Sigmoid colon (tissue), 7 donors: ENCODE measurements around the gene SMIM29. TPM values are rescaled to one million over a fixed set of nuclear protein-coding genes. Genes with fewer than 3 reads are reported as not detected.

Experiments used
- DNase-seq: peaks from one replicate; pipeline ENCODE4 v3.0.0-alpha.2; 2019
- H3K27ac ChIP-seq, 4 donors: fragments of 200-600 bp; sonication (generic); one replicate each; pipeline ENCODE4 v1.5.1; 2016 to 2019; ENCODE audit warnings: mild to moderate bottlenecking in 1 of 4
- H3K27me3 ChIP-seq, 3 donors: fragments of 200-600 bp; sonication (generic); one replicate each; pipeline ENCODE4 v1.5.1; 2019; ENCODE audit warnings: mild to moderate bottlenecking in 1 of 3
- H3K36me3 ChIP-seq, 4 donors: fragments of 200-600 bp; sonication (generic); one replicate each; pipeline ENCODE4 v1.5.1; 2016 to 2019
- H3K4me1 ChIP-seq, 4 donors: fragments of 200-600 bp; sonication (generic); one replicate each; pipeline ENCODE4 v1.5.1; 2017 to 2019
- H3K4me3 ChIP-seq, 4 donors: fragments of 200-600 bp; sonication (generic); one replicate each; pipeline ENCODE4 v1.5.1; 2017 to 2019; ENCODE audit warnings: mild to moderate bottlenecking in 2 of 4, moderate library complexity in 1 of 4
- H3K9me3 ChIP-seq, 4 donors: fragments of 200-600 bp in 3 of 4; sonication (generic) in 3 of 4; one replicate each; pipeline versions ENCODE4 v1.5.1 to v1.6.1; 2013 to 2019
- EP300 ChIP-seq, 4 donors: sonication (generic); formaldehyde crosslinking; IDR thresholded peaks; one replicate each; pipeline ENCODE4 v1.6.1; 2017; ENCODE audit warnings: antibody characterized with exemption in 4 of 4
- POLR2A ChIP-seq, 2 donors: fragments of 450-650 bp; IDR thresholded peaks; one replicate each; pipeline ENCODE4 v1.6.1; 2016; ENCODE audit warnings: antibody characterized with exemption in 2 of 2, mild to moderate bottlenecking in 2 of 2, moderate library complexity in 2 of 2
- POLR2AphosphoS5 ChIP-seq, 4 donors: sonication (generic); formaldehyde crosslinking; IDR thresholded peaks; one replicate each; pipeline ENCODE4 v1.6.1; 2017; ENCODE audit warnings: antibody characterized with exemption in 4 of 4
- WGBS, 2 donors: extraction: QIAGEN DNeasy Blood & Tissue Kit; methylation state at CpG; one replicate each; pipeline ENCODE4 v1.1.7; 2013; 5-methylcytosine and 5-hydroxymethylcytosine counted together
- intact Hi-C: fragments of 100-400 bp; cut with DNase I; formaldehyde crosslinking; loops from one replicate; pipeline ENCODE4 v1.15.1; 2023
- polyA plus RNA-seq, 3 donors: library from polyadenylated mRNA; stranded (reverse); fragments of 200-250 nt; gene quantifications; one replicate each; pipeline ENCODE4 v1.2.3, GENCODE V29; 2013
- total RNA-seq, 4 donors: library from RNA; depleted of rRNA; stranded (reverse); fragments of >200 nt; gene quantifications; one replicate each; pipeline ENCODE4 v1.1.0, GENCODE V29; 2016
- TF ChIP-seq, protein P1 (sequence below), 4 experiments: fragments of 450-650 bp in 3 of 4; fragments of 200-600 bp in 1 of 4; IDR thresholded peaks; one replicate each; pipeline ENCODE4 v1.5.1; 2016 to 2019; ENCODE audit warnings: antibody characterized with exemption in 4 of 4, mild to moderate bottlenecking in 3 of 4, moderate library complexity in 2 of 4
- donor health status: healthy with polysubstance abuse.
- donor health status: Bipolar disorder and iron deficiency.
- donor health status: healthy.

SMIM29 gene
- total and polyA plus RNA-seq, 7 donors: 16.8 to 39.0 (median 23.7) TPM

DNA sequence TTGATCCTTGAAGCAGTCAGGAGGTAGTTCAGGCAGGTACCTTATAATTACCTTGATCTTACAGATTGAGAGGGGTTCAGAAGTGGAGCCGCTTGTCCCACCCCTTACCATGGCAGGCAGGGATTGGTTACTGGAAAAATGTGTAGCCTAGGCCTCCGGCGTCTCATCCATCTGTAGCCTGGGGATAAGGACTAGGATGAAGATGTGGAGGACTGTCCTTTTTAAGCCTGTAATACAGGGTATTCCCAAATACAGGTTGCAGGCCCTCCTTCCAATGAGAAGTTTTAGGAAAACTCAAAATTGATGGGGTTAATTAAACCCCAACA lies 9.3 kb downstream of the SMIM29 start:
- TF ChIP-seq POLR2AphosphoS5 (IDR thresholded peaks at IDR 0.05): no peak
- TF ChIP-seq, protein P1, sequence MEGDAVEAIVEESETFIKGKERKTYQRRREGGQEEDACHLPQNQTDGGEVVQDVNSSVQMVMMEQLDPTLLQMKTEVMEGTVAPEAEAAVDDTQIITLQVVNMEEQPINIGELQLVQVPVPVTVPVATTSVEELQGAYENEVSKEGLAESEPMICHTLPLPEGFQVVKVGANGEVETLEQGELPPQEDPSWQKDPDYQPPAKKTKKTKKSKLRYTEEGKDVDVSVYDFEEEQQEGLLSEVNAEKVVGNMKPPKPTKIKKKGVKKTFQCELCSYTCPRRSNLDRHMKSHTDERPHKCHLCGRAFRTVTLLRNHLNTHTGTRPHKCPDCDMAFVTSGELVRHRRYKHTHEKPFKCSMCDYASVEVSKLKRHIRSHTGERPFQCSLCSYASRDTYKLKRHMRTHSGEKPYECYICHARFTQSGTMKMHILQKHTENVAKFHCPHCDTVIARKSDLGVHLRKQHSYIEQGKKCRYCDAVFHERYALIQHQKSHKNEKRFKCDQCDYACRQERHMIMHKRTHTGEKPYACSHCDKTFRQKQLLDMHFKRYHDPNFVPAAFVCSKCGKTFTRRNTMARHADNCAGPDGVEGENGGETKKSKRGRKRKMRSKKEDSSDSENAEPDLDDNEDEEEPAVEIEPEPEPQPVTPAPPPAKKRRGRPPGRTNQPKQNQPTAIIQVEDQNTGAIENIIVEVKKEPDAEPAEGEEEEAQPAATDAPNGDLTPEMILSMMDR (IDR thresholded peaks at IDR 0.05): no peak
- no peak for TF ChIP-seq POLR2A (IDR thresholded peaks at IDR 0.05)
- no peak for TF ChIP-seq EP300 (IDR thresholded peaks at IDR 0.05)
- peaks cover 0 to 41% (median 27%) of the 10 kb centered on the region in 4 donors for H3K4me1 ChIP-seq
- no peaks in the 10 kb centered on the region for H3K27me3 ChIP-seq
- H3K9me3 ChIP-seq: no peaks in the 10 kb centered on the region
- DNase-seq: peak; percentile 42
- no peak overlapping the region for H3K4me3 ChIP-seq
- intact Hi-C loops: no loop called here
- H3K27ac ChIP-seq: no peak overlapping the region
- 76 to 88% methylated on average over 3 of the region's 3 CpGs for WGBS, 2 donors
- peaks cover 0 to 4% (median 0%) of the 10 kb centered on the region in 4 donors for H3K36me3 ChIP-seq

DNA sequence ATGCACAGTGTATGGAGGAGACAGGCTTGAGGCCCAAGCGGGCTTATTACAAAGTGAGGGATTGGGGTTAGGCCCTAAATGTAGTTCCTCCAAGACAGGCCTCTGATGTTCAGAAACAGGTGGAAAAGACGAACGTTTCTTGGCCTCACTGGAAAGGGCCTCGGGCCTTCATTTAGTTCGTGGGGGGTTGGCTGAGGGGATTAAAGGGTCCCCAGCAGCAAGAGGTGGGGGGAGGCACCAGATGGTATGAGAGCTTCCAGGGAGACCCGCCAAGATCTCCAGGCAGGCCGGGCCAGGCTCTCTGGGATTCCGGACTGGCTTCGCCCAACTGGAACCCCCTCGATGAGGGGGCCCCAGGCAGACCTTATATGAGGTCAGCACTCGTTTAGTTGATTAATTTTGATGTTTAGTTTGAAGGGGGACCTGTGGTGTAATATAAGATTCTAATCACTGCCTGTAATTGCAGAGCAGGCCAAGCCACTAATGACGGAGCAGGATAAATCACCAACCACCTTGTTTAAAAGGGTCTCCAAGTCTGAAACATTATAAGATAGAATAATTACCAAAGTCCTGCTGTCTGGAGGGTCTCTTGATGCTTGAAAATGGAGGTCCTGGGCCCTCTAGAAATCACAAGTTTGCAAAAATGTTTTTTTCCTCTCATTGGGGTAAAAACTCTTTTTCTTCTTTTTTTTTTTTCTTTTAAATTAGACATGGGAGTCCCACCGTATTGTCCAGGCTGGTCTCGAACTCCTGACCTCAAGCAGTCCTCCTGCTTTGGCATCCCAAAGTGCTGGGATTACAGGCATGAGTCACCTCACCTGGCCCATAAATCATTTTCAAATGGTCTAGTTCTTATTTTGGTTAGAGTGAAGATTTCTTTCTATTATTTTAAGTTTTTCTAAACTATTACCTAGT lies 10.0 kb downstream of the SMIM29 start:
- peak; percentile 56 for DNase-seq
- H3K27me3 ChIP-seq: no peaks in the 10 kb centered on the region
- TF ChIP-seq POLR2AphosphoS5 (IDR thresholded peaks at IDR 0.05): no peak
- TF ChIP-seq, protein P1 (IDR thresholded peaks at IDR 0.05): no peak
- no peak for TF ChIP-seq EP300 (IDR thresholded peaks at IDR 0.05)
- no peak for TF ChIP-seq POLR2A (IDR thresholded peaks at IDR 0.05)
- peak overlapping the region in 2 of 4 donors; percentile 65 to 74 for H3K4me3 ChIP-seq
- WGBS, 2 donors: 67 to 71% methylated on average over 14 of the region's 14 CpGs
- intact Hi-C loops: no loop called here
- peak overlapping the region in 1 of 4 donors; percentile 77 for H3K27ac ChIP-seq
- H3K4me1 ChIP-seq: peaks cover 0 to 35% (median 21%) of the 10 kb centered on the region in 4 donors
- H3K9me3 ChIP-seq: no peaks in the 10 kb centered on the region
- H3K36me3 ChIP-seq: peaks cover 0 to 4% (median 0%) of the 10 kb centered on the region in 4 donors

DNA sequence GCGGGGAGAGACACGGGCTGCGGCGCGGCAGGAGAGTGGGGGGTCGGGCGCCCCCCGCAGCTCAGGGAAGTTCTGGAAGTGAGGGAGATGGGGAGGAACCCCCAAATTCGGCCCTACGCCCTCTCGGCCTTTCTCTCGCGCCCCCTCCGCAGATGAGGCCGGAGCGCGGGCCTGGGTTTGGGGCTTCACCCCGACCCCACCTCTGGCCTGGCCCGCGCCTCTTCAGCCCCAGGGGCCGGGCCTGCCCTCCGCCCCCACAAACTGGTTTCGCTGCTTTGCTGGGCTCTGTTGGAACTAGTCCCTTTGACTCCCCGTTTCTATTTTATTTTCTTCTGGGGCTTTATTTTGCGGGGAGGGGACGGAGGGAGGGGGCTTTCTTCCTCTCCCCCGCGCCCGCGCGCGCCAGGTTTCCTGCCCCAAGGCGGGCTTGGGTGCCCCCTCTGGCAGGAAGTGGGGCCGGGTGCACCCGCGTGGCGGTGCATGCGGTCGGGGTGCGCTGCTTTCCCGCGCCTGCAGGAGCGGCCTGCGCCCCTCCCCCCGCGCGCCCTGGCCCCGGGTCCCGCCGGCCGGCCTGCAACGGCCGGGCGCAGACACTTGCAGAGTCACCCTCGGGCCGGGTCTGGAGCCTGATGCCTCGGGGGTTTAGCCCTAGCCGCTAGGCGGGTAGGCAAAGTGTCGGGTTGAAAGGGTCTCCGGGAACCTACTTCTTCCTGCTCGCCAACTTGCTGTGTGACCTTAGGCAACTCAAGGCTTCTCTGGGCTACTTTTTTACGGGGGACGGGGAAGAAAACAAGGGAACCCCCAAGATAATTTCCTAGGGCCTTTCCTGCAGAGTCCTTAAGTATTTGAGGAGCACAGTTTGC lies 10.9 kb downstream of the SMIM29 start:
- DNase-seq: peak; percentile 68
- TF ChIP-seq, protein P1 (IDR thresholded peaks at IDR 0.05): peak in 1 of 4 experiments; percentile 44
- peak in 1 of 4 donors; percentile 6 for TF ChIP-seq POLR2AphosphoS5 (IDR thresholded peaks at IDR 0.05)
- TF ChIP-seq EP300 (IDR thresholded peaks at IDR 0.05): no peak
- TF ChIP-seq POLR2A (IDR thresholded peaks at IDR 0.05): no peak
- Histone ChIP-seq H3K9me3 (no peaks in the 10 kb centered on the region), H3K27ac (peak overlapping the region; percentile 74 to 79 (median 78)), H3K36me3 (peaks cover 0 to 4% (median 0%) of the 10 kb centered on the region in 4 donors), H3K4me3 (peak overlapping the region; percentile 45 to 81 (median 70)), H3K4me1 (peaks cover 0 to 27% (median 18%) of the 10 kb centered on the region in 4 donors), H3K27me3 (no peaks in the 10 kb centered on the region)
- intact Hi-C loops: loop anchor here (1.0 kb wide), 1 partner anchor 42 kb away; no protein-coding TSS in a partner anchor
- 2 to 3% methylated on average over 64 of the region's 64 CpGs for WGBS, 2 donors

DNA sequence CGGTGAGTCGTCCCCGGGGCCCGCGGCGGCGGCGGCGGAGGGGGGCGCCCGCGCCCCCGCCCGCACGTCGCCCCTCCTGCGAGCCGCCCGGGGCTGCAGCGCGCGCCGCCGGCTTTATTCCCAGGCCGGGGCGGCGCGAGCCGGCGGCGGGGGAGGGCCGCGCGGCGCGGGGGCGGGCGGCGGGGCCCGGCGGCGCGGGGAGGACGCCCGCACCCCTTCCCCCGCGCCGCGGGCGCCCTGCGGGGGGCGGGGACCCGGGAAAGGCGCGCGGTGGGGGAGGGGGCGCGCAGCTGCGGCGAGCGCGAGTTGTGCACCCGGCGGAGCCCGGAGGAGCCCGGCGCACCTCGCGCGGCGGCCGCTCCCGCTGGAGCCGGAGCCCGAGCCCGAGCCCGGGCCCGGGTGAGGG lies 11.5 kb downstream of the SMIM29 start:
- peak overlapping the region; percentile 45 to 81 (median 70) for H3K4me3 ChIP-seq
- no peaks in the 10 kb centered on the region for H3K27me3 ChIP-seq
- no peaks in the 10 kb centered on the region for H3K9me3 ChIP-seq
- intact Hi-C loops: loop anchor here (1.0 kb wide), 1 partner anchor 41 kb away; no protein-coding TSS in a partner anchor
- no peak for DNase-seq
- peaks cover 0 to 4% (median 0%) of the 10 kb centered on the region in 4 donors for H3K36me3 ChIP-seq
- H3K27ac ChIP-seq: peak overlapping the region; percentile 88 to 95 (median 93)
- WGBS, 2 donors: 1% methylated on average over 78 of the region's 78 CpGs
- TF ChIP-seq POLR2AphosphoS5 (IDR thresholded peaks at IDR 0.05) (no peak), EP300 (IDR thresholded peaks at IDR 0.05) (no peak)
- TF ChIP-seq, protein P1 (IDR thresholded peaks at IDR 0.05): no peak
- H3K4me1 ChIP-seq: peaks cover 0 to 27% (median 18%) of the 10 kb centered on the region in 4 donors
